Sigmoid colon (tissue), 4 donors: ENCODE measurements around the gene ASPG.

Experiments
- CTCF ChIP-seq, 4 experiments: fragments of 450-650 bp in 3 of 4; fragments of 200-600 bp in 1 of 4; IDR thresholded peaks; one replicate each; pipeline ENCODE4 v1.5.1; 2016 to 2019; ENCODE audit warnings: antibody characterized with exemption in 4 of 4, mild to moderate bottlenecking in 3 of 4, moderate library complexity in 2 of 4
- POLR2A ChIP-seq, 2 donors: fragments of 450-650 bp; IDR thresholded peaks; one replicate each; pipeline ENCODE4 v1.6.1; 2016; ENCODE audit warnings: antibody characterized with exemption in 2 of 2, mild to moderate bottlenecking in 2 of 2, moderate library complexity in 2 of 2
- POLR2AphosphoS5 ChIP-seq, 4 donors: sonication (generic); formaldehyde crosslinking; IDR thresholded peaks; one replicate each; pipeline ENCODE4 v1.6.1; 2017; ENCODE audit warnings: antibody characterized with exemption in 4 of 4

GRCh38 chr14:104086210-104086660 lies 735 bp downstream of the ASPG start:
- TF ChIP-seq POLR2A (IDR thresholded peaks at IDR 0.05) (no peak), CTCF (IDR thresholded peaks at IDR 0.05) (no peak), POLR2AphosphoS5 (IDR thresholded peaks at IDR 0.05) (no peak)
